GM20431 (cell line): ENCODE results near the gene MET.

Experiments used
- in situ Hi-C: fragments of 300-500 bp; cut with MseI, MboI; formaldehyde crosslinking; loops from one replicate; pipeline ENCODE4 v1.15.0; 2020; ENCODE audit warnings: low sequenced_read_pairs; ENCODE audit not compliant: unreplicated experiment

Gene MET

DNA sequence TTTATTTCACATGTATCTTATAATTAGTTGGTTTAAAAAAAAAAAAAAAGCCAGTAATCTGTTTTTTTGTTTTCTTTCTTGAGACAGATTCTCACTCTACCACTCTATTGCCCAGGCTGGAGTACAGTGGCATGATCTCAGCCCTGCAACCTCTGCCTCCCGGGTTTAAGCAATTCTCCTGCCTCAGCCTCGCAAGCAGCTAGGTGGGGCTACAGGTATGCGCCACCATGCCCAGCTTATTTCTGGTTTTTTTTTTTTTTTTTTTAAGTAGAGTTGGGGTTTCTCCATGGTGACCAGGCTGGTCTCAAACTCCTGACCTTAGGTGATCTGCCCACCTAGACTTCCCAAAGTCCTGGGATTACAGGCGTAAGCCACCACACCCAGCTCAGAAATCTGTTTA is 156.3 kb downstream of the MET start:
- in situ Hi-C loops = no loop called here

DNA sequence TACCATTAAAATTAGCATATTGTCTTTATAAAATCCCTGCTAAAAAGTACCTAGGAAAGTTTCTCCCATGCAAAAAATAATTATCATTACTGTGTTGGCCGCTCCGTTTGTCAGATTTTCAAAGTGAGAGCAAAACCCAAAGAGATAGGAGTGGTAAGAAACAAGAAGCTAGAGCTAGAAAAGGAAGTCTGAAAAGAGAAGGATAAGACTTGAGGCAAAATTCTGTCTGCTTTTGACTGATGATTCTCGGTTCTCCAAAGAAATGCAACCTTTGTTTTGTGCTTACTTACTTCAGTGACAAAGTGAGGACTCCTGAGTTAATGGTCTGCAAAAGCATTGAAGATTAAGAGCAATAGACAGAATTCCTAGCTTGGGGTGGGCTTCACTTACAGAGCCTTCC is 157.0 kb downstream of the MET start:
- in situ Hi-C loops = no loop called here

DNA sequence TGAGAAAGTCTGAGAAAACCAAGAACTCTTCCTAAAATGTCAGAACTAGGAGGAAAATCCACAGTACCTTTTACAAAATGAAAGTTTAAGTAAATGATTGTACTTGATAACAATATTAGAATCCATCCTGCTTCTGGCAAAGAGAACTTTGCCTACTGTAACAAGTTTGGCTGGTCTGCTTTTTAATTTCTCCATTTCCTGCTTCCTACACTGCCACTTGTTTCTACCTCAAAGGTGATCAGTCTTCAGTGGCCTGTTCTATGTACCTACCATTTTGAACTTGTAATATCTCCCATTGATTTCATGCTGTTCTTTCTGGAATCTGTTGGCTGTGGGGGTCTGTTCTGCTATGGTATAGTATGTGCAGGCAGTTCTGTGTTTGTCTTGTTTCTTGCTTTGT is 157.5 kb downstream of the MET start:
- in situ Hi-C loops = no loop called here

DNA sequence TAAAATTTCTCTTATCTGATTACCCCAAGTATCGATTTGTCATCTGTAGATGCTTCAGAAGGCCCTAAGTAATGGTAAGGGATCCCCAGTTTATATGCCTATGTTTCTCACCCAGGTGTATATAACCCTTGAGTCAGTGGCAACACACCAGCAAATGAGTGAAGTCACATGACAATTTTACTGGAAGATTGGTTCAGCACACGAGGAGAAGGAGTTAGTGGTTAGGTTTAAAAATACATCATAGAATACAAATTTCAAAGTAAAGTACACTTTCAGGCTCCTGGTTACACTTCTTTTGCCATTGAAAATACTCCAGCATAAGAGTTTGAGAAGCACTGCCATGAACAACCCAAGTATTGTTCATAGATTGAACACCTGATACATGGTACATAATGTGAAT is 160.7 kb downstream of the MET start:
- in situ Hi-C loops = no loop called here

DNA sequence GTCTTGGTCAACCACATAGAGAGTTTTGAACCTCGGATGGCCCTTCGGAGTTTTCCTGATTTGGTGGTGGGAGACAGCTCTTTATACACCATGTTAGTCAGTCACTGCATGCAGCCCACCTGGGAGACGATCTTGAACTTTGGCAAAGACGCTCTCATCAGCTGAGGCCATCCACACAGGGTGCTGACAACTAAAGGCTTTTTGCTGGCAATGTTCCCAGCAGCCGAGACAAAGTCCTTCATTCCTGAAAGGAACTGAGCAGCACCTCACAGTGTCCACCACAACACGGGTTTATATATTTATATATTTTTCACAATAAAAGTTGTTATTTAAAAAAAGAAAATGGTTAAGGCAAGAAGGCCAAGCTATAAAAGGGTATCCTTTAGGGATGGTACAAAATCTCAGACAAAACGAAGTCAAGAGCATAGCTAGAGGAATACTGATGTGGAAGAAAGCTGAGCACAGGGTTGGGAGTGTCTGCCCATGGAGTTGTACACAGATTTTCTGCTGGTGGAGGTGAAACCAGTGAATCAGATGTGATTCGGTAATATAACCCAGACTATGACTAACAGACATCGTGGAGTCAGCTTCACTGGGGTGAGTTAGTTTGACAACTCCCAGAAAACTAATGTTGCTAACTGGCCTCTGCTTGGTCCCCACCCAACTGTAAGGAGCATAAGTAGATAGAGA is 163.0 kb downstream of the MET start:
- in situ Hi-C loops = no loop called here

DNA sequence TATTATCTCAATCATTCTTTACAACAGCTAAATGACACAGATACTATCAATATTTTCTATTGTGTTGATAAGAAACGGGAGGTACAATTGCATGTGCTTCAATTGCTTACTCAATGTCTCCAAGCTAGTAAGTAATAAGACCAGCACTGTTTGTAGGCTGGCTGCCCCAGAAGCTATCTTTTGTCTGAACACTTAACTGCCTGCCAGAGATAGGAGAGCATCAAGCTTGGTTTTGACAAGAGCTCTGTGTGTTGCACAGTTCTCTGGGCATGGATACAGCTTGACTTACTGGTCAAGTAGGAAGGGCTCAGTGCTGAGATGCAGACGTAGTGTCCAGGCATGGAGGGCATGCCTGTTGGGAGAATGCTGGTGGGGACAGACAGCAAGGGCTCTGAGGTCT is 164.1 kb downstream of the MET start:
- in situ Hi-C loops = no loop called here

DNA sequence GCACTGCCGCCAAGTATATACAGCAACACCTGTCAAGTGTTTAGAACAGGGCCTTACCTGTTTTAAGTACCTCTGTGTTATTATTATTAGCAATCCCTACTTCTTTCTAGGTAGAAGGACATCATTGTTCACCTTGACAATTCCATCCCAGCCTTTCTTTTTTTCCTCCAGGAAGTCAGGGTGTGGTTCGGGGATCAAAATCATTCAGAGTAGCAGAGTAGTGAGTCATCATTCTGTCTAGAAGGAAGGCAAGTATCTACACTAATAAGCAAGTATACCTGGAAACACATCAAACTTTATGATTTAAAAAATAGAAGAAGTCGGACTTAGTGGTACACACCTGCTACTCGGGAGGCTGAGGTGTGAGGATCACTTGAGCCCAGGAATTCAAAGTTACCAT is 164.9 kb downstream of the MET start:
- in situ Hi-C loops = no loop called here

DNA sequence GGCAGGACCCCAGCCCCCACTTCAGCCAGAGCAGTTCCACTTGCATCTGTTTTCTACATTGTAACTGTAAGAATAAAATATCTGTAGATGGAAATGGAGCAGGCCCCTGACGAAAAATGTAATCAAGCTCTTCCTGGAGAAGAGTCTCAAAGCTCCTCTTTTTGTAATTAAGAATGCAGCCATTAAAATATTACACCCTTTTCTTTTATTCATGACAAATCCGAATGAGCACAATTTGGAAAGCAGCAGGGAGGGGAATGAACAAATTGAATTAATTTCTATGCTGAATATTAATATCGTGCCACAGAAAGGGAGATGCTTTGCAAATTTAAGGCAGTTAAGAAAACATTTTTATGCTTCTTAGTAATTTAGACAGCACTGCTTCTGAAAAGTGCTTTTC is 165.6 kb downstream of the MET start:
- in situ Hi-C loops = no loop called here

DNA sequence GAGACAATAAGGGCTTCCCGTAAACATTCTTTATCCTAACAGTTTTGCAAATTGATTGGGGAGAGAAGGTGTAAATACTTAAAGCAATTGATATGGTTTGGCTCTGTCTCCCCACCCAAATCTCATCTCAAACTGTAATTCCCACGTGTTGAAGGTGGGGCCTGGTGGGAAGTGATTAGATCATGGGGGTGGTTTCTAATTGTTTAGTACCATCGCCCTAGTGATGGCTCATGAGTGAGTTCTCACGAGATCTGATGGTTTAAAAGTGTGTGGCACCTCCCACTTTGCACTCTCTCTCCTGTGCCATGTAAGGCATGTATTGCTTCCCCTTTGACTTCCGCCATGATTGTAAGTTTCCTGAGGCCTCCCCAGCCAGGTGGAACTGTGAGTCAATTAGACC is 168.3 kb downstream of the MET start:
- in situ Hi-C loops = no loop called here

DNA sequence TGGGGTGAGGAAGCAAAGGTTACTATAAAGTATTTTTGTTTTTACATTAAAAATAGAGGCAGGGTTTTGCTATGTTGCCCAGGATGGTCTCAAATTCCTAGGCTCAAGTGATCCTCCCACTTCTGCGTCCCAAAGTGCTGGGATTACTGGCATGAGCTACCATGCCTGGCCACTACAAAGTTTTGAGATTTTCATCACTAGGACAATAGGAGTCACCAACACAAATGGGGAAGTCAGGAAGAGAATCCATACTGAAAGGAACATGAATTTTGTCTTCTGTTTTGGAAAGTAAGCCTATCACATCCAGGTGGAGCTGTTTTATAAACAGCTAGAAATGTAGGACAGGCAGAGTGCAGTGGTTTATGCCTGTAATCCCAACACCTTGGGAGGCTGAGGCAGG is 170.4 kb downstream of the MET start:
- in situ Hi-C loops = no loop called here

DNA sequence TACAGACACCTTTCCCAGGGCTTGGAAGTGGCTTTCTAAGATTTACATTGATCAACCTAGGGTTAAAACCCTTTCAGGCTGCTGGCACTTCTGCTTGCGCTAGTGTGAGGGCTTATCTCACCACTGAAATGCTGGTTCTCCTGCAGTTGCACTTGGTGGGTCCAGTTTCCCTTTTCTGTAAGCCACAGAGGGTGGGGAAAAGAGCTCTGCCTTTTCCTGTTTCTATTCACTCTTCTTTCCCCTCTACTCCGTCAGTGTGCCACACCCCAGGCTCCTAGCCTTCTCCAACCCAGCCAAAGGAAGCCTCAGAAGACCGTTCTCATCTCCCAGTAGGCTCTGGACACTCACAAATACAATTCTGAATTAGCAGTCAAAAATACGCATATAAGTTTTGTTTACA is 171.4 kb downstream of the MET start:
- in situ Hi-C loops = no loop called here
